ENCODE data around the gene B4GAT1.
"Not testable (repeated sequence)": the region's sequence is repeated elsewhere in the genome, so short reads cannot be mapped to it uniquely, and the experiment has no call there.

Gene B4GAT1

GRCh38 chr11:66347425-66348276 lies at the start of gene B4GAT1:
Gene B4GAT1 (minus strand): TSS chr11:66347629. CDS start chr11:66347545, 84 bp downstream.
- no peak for DNase-seq

- no peak for DNase-seq
These were observed 46.5 kb upstream of the B4GAT1 start for GRCh38 chr11:66393954-66394353.

GRCh38 chr11:66391322-66391721 lies 43.9 kb upstream of the B4GAT1 start:
- DNase-seq: no peak

- DNase-seq: no peak
These were observed 41.5 kb upstream of the B4GAT1 start for GRCh38 chr11:66388780-66389386.

GRCh38 chr11:66386171-66387069 lies 39.0 kb upstream of the B4GAT1 start:
- no peak for DNase-seq

- DNase-seq: not testable (repeated sequence)
These were observed 36.9 kb upstream of the B4GAT1 start for GRCh38 chr11:66384316-66384715.

- DNase-seq: not testable (repeated sequence)
These were observed 32.8 kb upstream of the B4GAT1 start for GRCh38 chr11:66380264-66380663.

GRCh38 chr11:66373690-66374287 lies 26.4 kb upstream of the B4GAT1 start:
- not testable (repeated sequence) for DNase-seq

GRCh38 chr11:66373265-66373664 lies 25.8 kb upstream of the B4GAT1 start:
- no peak for DNase-seq

GRCh38 chr11:66371627-66372415 lies 24.4 kb upstream of the B4GAT1 start, which contains the start of gene SLC29A2:
Gene SLC29A2 (minus strand): TSS chr11:66371760. CDS start chr11:66371591, 169 bp downstream.
- peak; percentile 50 for DNase-seq

- DNase-seq: no peak
These were observed 21.9 kb upstream of the B4GAT1 start for GRCh38 chr11:66369073-66369894.

- DNase-seq: no peak
These were observed 21.1 kb upstream of the B4GAT1 start for GRCh38 chr11:66368484-66368883.

- DNase-seq: no peak
These were observed 20.3 kb upstream of the B4GAT1 start for GRCh38 chr11:66367561-66368312.

- DNase-seq: no peak
These were observed 19.5 kb upstream of the B4GAT1 start for GRCh38 chr11:66366844-66367477.

GRCh38 chr11:66365711-66366619 lies 18.5 kb upstream of the B4GAT1 start:
- DNase-seq: no peak

GRCh38 chr11:66365166-66365565 lies 17.7 kb upstream of the B4GAT1 start:
- no peak for DNase-seq

- no peak for DNase-seq
These were observed 16.5 kb upstream of the B4GAT1 start for GRCh38 chr11:66363805-66364535.

- DNase-seq: no peak
These were observed 15.8 kb upstream of the B4GAT1 start for GRCh38 chr11:66363187-66363601.
